ENCODE data around the gene GDPD5. TPM values are rescaled to one million over a fixed set of nuclear protein-coding genes. Genes with fewer than 3 reads are reported as not detected.

The GDPD5 gene
- total and polyA plus RNA-seq, 10 of the 15 experiments (the other 5 are each of a cell fraction or from before 2014, with no cell fraction given), result 0.10 to 30.0 (median 6.7) TPM

- H3K79me2 ChIP-seq (ENCODE audit: control insufficient read depth, insufficient read depth, low read length), result no peaks in the 10 kb centered on the region
- H3K9me3 ChIP-seq (replicated peaks; ENCODE audit: control insufficient read depth, insufficient read depth, low read length), result no peaks in the 10 kb centered on the region
- in situ Hi-C loops (cut with MboI) (no loop called here), intact Hi-C loops (cut with micrococcal nuclease; ENCODE audit: unreplicated experiment) (loop anchor here (10.0 kb wide), 1 partner anchor 262 kb away; no protein-coding TSS in a partner anchor)
- no peak overlapping the region for H3K4me2 ChIP-seq (ENCODE audit: control insufficient read depth, insufficient read depth)
- no peaks in the 10 kb centered on the region for H3K4me1 ChIP-seq (ENCODE audit: control insufficient read depth, insufficient read depth, low read length)
- no peak overlapping the region for H3K27ac ChIP-seq (ENCODE audit: control insufficient read depth, insufficient read depth)
- no peaks in the 10 kb centered on the region; a peak in 1 of 4 replicates for H3K36me3 ChIP-seq (ENCODE audit: control insufficient read depth in 2 of 2, insufficient read depth in 2 of 2, low read length in 1 of 2)
- no peaks in the 10 kb centered on the region; the same call in 1 of the 2 replicates for H4K20me1 ChIP-seq (ENCODE audit: control insufficient read depth, insufficient read depth)
- ChIA-PET CTCF (interaction anchor here (0.9 to 9.1 kb wide), 3 partner anchors 34 to 85 kb away, joined by 3 to 288 read pairs (median 37); partner anchors contain the start of gene GDPD5), POLR2A (no interaction called here), SMC1A (ENCODE audit: uncharacterized antibody, unreplicated experiment) (interaction anchor here (5.5 kb wide), 1 partner anchor 89 kb away, joined by 114 read pairs; no protein-coding TSS in a partner anchor), RAD21 (ENCODE audit: unreplicated experiment) (no interaction called here)
- 39% methylated on average over 15 of the region's 15 CpGs for WGBS (ENCODE audit: insufficient coverage, insufficient replicate concordance, low lambda C conversion rate, missing lambda C conversion rate)
- no peak for DNase-seq (ENCODE audit: low read depth, low spot score)
- no TSS peak for BruUV-seq (replicated peaks)
- FAIRE-seq, result no peak
- no peak for ATAC-seq
- no peak overlapping the region for H3K4me3 ChIP-seq
- H3K9ac ChIP-seq (ENCODE audit: control insufficient read depth, insufficient read depth, low read length), result no peak overlapping the region
- no peak overlapping the region for H2AFZ ChIP-seq (ENCODE audit: control insufficient read depth, low read depth, low read length)
- no peaks in the 10 kb centered on the region; a peak in 1 of 4 replicates for H3K27me3 ChIP-seq (replicated peaks in 1 of 2; ENCODE audit: control insufficient read depth in 2 of 2, insufficient read depth in 2 of 2, low read length in 1 of 2)
- TF ChIP-seq, protein P1, sequence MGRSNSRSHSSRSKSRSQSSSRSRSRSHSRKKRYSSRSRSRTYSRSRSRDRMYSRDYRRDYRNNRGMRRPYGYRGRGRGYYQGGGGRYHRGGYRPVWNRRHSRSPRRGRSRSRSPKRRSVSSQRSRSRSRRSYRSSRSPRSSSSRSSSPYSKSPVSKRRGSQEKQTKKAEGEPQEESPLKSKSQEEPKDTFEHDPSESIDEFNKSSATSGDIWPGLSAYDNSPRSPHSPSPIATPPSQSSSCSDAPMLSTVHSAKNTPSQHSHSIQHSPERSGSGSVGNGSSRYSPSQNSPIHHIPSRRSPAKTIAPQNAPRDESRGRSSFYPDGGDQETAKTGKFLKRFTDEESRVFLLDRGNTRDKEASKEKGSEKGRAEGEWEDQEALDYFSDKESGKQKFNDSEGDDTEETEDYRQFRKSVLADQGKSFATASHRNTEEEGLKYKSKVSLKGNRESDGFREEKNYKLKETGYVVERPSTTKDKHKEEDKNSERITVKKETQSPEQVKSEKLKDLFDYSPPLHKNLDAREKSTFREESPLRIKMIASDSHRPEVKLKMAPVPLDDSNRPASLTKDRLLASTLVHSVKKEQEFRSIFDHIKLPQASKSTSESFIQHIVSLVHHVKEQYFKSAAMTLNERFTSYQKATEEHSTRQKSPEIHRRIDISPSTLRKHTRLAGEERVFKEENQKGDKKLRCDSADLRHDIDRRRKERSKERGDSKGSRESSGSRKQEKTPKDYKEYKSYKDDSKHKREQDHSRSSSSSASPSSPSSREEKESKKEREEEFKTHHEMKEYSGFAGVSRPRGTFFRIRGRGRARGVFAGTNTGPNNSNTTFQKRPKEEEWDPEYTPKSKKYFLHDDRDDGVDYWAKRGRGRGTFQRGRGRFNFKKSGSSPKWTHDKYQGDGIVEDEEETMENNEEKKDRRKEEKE (IDR thresholded peaks at IDR 0.05), result no peak
- no peak for TF ChIP-seq CBX3 (IDR thresholded peaks at IDR 0.05; ENCODE audit: borderline replicate concordance, low read depth)
- TF ChIP-seq ZNF274 (IDR thresholded peaks at IDR 0.05; ENCODE audit: insufficient read depth, insufficient read length), result no peak
- no peak for TF ChIP-seq ESRRA (IDR thresholded peaks at IDR 0.05; ENCODE audit: low read length)
- no peak for TF ChIP-seq PAX5 (IDR thresholded peaks at IDR 0.05; ENCODE audit: borderline replicate concordance, low read depth, low read length)
- no peak for TF ChIP-seq RELB (IDR thresholded peaks at IDR 0.05; ENCODE audit: low read depth)
- TF ChIP-seq, protein P2, sequence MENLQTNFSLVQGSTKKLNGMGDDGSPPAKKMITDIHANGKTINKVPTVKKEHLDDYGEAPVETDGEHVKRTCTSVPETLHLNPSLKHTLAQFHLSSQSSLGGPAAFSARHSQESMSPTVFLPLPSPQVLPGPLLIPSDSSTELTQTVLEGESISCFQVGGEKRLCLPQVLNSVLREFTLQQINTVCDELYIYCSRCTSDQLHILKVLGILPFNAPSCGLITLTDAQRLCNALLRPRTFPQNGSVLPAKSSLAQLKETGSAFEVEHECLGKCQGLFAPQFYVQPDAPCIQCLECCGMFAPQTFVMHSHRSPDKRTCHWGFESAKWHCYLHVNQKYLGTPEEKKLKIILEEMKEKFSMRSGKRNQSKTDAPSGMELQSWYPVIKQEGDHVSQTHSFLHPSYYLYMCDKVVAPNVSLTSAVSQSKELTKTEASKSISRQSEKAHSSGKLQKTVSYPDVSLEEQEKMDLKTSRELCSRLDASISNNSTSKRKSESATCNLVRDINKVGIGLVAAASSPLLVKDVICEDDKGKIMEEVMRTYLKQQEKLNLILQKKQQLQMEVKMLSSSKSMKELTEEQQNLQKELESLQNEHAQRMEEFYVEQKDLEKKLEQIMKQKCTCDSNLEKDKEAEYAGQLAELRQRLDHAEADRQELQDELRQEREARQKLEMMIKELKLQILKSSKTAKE (IDR thresholded peaks at IDR 0.05; ENCODE audit: low read depth, poor library complexity, severe bottlenecking), result no peak
- no peak for TF ChIP-seq EED (IDR thresholded peaks at IDR 0.05; ENCODE audit: low read depth)
- TF ChIP-seq NKRF (conservative IDR thresholded peaks at IDR 0.05), result no peak
- TF ChIP-seq RCOR1 (conservative IDR thresholded peaks at IDR 0.05; ENCODE audit: low read depth, low read length), result no peak
- TF ChIP-seq, protein P3, sequence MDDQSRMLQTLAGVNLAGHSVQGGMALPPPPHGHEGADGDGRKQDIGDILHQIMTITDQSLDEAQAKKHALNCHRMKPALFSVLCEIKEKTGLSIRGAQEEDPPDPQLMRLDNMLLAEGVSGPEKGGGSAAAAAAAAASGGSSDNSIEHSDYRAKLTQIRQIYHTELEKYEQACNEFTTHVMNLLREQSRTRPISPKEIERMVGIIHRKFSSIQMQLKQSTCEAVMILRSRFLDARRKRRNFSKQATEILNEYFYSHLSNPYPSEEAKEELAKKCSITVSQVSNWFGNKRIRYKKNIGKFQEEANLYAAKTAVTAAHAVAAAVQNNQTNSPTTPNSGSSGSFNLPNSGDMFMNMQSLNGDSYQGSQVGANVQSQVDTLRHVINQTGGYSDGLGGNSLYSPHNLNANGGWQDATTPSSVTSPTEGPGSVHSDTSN (IDR thresholded peaks at IDR 0.05; ENCODE audit: insufficient replicate concordance, low read depth, low read length), result no peak
- TF ChIP-seq MEF2A (IDR thresholded peaks at IDR 0.05; ENCODE audit: insufficient read depth, low read depth, low read length), result no peak
Measured at GRCh38 chr11:75442161-75442885, 83.4 kb downstream of the GDPD5 start.
